ENCODE data around the gene SELENOP. TPM values are rescaled to one million over a fixed set of nuclear protein-coding genes. Genes with fewer than 3 reads are reported as not detected.

The SELENOP gene
- total RNA-seq, 1 experiment from 2014 or later, result 8.5 TPM

- Histone ChIP-seq H2BK5ac (ENCODE audit: insufficient read length, low read length) (no peak overlapping the region), H3K18ac (ENCODE audit: insufficient read length, low read depth, low read length) (no peak overlapping the region), H3K23ac (ENCODE audit: insufficient read length, low read depth, low read length) (no peak overlapping the region), H3K79me2 (ENCODE audit: insufficient read depth, low read length) (no peaks in the 10 kb centered on the region), H2AFZ (ENCODE audit: low read length) (no peak overlapping the region), H4K91ac (ENCODE audit: insufficient read length, low read depth, low read length) (no peak overlapping the region), H3K56ac (ENCODE audit: insufficient read length, low read depth, low read length) (no peak overlapping the region), H3K27me3 (ENCODE audit: insufficient read depth, low read length) (no peaks in the 10 kb centered on the region), H3K9ac (ENCODE audit: extremely low read depth, insufficient read length, low read length) (no peak overlapping the region), H2BK120ac (ENCODE audit: low read depth, low read length, poor library complexity, severe bottlenecking) (no peak overlapping the region), H3K14ac (ENCODE audit: insufficient read depth, low read length) (no peak overlapping the region), H3K4me1 (ENCODE audit: insufficient read depth, low read length) (no peaks in the 10 kb centered on the region), H2BK20ac (ENCODE audit: low read depth, low read length, poor library complexity, severe bottlenecking) (no peak overlapping the region), H2BK15ac (ENCODE audit: low read depth, low read length) (no peak overlapping the region), H3T11ph (ENCODE audit: low read length) (no peak overlapping the region), H3K4ac (ENCODE audit: low read depth, low read length) (no peak overlapping the region), H4K8ac (replicated peaks; ENCODE audit: insufficient read length, low read depth, low read length) (no peak overlapping the region), H2AK5ac (ENCODE audit: insufficient read length, low read length) (no peak overlapping the region), H4K5ac (ENCODE audit: insufficient read length, low read depth, low read length) (no peak overlapping the region), H3K79me1 (ENCODE audit: insufficient read depth, low read depth, low read length, poor library complexity, severe bottlenecking) (no peaks in the 10 kb centered on the region), H3K27ac (ENCODE audit: insufficient read length, low read depth, low read length) (no peak overlapping the region), H3K4me2 (ENCODE audit: insufficient read depth, insufficient read length, low read length) (no peak overlapping the region), H4K20me1 (ENCODE audit: control insufficient read depth, insufficient read depth, insufficient read length) (no peaks in the 10 kb centered on the region), H2BK12ac (ENCODE audit: insufficient read length, low read depth, low read length) (no peak overlapping the region), H3K23me2 (ENCODE audit: insufficient read length, low read depth, low read length, poor library complexity, severe bottlenecking) (peaks cover 2% of the 10 kb centered on the region), H3K9me3 (ENCODE audit: control insufficient read depth, low read depth, low read length) (no peaks in the 10 kb centered on the region)
- no peaks in the 10 kb centered on the region; a peak in 1 of 5 replicates for H3K9me3 Mint-ChIP-seq
- TF ChIP-seq, protein P1, sequence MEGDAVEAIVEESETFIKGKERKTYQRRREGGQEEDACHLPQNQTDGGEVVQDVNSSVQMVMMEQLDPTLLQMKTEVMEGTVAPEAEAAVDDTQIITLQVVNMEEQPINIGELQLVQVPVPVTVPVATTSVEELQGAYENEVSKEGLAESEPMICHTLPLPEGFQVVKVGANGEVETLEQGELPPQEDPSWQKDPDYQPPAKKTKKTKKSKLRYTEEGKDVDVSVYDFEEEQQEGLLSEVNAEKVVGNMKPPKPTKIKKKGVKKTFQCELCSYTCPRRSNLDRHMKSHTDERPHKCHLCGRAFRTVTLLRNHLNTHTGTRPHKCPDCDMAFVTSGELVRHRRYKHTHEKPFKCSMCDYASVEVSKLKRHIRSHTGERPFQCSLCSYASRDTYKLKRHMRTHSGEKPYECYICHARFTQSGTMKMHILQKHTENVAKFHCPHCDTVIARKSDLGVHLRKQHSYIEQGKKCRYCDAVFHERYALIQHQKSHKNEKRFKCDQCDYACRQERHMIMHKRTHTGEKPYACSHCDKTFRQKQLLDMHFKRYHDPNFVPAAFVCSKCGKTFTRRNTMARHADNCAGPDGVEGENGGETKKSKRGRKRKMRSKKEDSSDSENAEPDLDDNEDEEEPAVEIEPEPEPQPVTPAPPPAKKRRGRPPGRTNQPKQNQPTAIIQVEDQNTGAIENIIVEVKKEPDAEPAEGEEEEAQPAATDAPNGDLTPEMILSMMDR (conservative IDR thresholded peaks at IDR 0.05), result no peak
- no CpG with 5 or more reads among the region's 2 CpGs for WGBS (ENCODE audit: extremely low coverage, insufficient read length, low lambda C conversion rate)
- no peak for DNase-seq
- peaks cover 25 to 28% of the 10 kb centered on the region in 2 experiments for H3K4me1 Mint-ChIP-seq
- no peaks in the 10 kb centered on the region; the same call in 1 of the 2 replicates for H3K27me3 Mint-ChIP-seq (ENCODE audit: low read depth)
- H3K36me3 Mint-ChIP-seq (ENCODE audit: insufficient read depth in 1 of 3, low read depth in 3 of 3), result peaks cover 0 to 9% (median 2%) of the 10 kb centered on the region in 3 experiments; a peak in 3 of 7 replicates
- no peak overlapping the region for H3K27ac Mint-ChIP-seq
- H3K4me3 Mint-ChIP-seq, result no peak overlapping the region
Observed at GRCh38 chr5:42807722-42808447, 3.8 kb downstream of the SELENOP start.
